GM19372 (cell line): ENCODE results near the gene SCN9A.
"Not testable (repeated sequence)": the region's sequence is repeated elsewhere in the genome, so short reads cannot be mapped to it uniquely, and the experiment has no call there.

Experiments used
- ATAC-seq: cut with Tn5 transposase; IDR thresholded peaks from one replicate; pipeline ENCODE4 v1.9.1; 2021; ENCODE audit warnings: mild to moderate bottlenecking, low read depth, moderate library complexity; ENCODE audit not compliant: unreplicated experiment

The SCN9A gene

DNA sequence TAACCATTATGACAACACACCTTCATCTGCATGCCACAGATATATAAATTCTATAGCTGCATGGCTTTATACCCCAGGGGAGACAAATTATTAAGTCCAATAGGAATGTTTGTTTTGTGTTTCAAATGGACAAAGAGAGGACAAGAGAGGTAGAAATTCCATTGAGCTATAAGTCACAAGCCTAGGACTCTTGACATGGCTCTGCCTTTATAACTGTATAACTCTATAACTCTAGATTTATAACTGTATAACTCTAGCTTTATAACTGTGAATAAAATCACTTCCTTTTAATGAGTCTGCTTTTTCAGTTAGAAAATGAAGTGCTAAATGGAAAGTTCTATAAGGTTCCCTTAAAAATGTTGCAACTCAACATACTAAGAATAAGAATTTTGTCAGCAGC is 106.4 kb downstream of the SCN9A start:
- no peak for ATAC-seq

GRCh38 chr2:166257859-166258258 is 117.9 kb downstream of the SCN9A start:
- no peak for ATAC-seq

DNA sequence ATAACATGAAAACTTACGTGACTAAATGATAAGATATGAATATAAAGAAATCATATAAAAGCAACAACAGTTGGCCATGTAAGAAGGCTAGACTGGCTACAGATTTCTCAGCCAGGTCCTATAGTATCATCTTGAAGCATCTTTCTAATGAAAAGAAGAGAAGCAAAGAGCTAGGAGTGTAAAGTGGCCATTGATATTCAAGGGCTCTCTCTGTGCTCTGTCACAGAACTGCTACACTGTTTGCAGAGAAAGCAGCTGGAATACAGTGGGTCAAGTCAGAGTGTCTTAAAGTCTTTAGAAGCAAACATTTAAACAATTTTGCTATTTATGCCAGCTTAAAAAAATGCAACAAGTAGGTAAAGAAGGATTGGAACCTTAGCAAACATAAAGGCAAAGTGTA is 118.8 kb downstream of the SCN9A start:
- no peak for ATAC-seq

GRCh38 chr2:166249318-166249717 is 126.4 kb downstream of the SCN9A start:
- ATAC-seq, result no peak

DNA sequence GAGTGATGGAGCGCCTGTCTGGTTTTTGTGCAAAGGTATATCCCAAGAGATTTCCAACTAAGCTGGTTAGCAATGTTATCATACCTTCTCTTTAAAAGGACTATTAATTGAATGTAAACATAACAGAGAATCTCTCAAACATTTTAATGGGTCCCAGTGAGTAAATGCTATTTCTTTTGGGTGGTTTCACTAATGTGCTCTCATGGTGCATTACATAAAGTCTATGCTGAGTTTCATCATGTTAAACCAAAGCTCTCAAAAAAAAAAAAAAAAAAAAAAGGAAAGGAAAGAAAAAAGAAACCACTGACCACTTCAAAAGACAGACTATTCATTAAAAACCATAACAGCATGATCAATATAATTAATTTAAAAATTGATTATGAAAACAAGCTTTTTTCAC is 128.8 kb downstream of the SCN9A start:
- no peak for ATAC-seq

DNA sequence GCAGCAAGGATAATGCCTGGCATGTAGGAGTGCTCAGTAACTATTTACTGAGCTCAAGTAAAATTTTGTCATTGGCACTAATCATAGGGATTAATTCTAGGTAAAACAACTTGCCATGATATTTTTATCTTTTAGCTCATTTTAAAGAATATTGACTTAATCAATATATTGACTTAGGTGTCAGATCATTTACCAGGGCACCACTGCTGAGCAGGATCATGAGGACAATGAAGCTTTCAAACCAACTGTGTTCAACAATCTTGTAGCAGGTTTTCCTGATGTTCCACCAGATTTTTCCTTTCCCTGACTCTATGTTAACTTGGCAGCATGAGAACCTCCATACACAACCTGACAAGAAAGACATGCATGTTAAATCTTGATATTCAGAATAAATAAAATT is 133.4 kb downstream of the SCN9A start:
- ATAC-seq, result no peak

GRCh38 chr2:166240387-166241313 is 135.1 kb downstream of the SCN9A start:
- no peak for ATAC-seq

DNA sequence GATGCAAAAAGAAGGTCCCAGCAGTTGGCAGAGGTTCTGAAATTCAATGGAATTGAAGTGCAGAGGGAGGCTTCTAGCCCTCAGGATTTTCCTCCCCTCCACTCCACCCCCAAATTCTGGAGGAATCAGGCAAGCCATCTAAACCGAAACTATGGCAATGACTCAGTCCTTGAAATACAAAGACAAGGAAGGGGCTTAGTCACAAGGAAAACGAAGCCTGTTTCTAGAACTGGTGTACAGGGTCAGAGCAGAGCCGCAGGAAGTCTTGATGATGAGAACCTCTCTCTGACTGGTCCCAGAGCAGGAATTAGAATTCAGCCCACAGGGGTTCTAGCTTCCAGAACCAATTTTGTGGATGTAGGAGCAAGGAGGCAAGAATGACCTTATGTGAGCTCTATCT is 136.2 kb downstream of the SCN9A start:
- ATAC-seq, result no peak

DNA sequence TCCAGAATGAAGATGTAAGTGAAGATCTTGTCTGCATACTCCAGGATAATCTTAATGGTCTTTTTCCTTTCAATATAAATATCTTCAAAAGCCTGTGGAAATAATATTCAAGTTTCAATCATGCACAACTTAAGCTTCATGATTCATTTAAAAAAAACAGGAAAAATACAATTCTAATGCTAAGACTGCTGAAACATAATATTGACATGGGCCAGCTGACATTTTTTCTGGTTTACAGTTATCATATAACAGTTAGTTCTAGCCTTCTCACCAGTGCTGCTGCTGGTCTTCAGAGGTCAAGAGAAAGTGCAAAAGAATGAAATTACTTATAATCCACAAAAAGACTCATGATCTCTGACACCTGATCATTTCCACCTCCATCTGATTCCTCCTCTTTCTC is 137.6 kb downstream of the SCN9A start:
- ATAC-seq, result no peak

GRCh38 chr2:166234112-166234846 is 141.5 kb downstream of the SCN9A start:
- ATAC-seq, result no peak

- ATAC-seq, result no peak
Observed at GRCh38 chr2:166233244-166233643, 142.5 kb downstream of the SCN9A start.

- no peak for ATAC-seq
Observed at GRCh38 chr2:166230724-166231070, 145.0 kb downstream of the SCN9A start.

DNA sequence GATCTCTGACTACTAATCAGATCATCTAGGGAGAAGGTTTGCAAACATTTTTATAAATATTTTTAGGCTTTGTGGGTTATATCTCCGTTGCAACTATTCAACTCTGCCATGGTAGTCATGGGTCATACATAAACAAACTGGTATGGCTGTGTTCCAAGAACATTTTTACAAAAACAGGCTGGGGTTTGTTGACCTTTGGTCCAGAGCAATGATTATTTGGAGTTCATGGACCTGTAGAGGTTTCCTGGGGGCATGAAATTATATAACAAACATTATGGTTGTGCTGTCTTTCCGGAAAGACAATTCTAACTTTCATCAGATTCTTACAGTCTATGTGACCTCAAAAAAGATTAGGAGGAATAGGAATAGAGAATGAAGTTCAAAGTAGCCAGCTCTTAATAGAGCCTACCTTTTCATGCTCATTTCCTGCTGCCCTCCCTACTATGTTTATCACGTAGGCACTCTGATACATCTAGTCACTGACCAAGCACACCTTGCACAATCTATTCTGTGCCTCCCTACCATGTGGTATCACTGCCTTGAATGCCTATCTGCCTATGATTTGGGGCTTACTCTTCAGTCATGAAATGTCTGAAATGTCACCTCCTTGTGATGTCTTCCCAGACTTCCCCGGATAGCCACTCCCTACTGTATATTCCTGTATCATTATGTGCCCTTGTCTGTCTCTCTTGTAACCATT is 145.6 kb downstream of the SCN9A start:
- no peak for ATAC-seq

DNA sequence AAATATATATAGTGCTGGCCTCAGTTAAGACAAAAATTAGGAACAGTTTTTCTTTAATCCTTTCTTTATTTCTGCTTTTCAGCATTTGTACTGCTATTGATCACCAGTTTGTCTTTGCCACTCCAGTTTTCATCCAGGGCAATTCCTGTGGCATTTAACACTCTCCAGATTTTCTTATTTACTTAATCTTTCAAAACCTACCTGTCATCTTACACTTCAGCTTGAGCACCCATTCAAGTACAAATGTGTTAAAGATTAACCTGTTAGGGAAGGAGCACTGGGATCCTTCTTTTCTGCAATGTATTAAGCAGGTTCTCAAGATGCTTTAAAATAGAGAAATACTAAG is 146.1 kb downstream of the SCN9A start:
- no peak for ATAC-seq

DNA sequence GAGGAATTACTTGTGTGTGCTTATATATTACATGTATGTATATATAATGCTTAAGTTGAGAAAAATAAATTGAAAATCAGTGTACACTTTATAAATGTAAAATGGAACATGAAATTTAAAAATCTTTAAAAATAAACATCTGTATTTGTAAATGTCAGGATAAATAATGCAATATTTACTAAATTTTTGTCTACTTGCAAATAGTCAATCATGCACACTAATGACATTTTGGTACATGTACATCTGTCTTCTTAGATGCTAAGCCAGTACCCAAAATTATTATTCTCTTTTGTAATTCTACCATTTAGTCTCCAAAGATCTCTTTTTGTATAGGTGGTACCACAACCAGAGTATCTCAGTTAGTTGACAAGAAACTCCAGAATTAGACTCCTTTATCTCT is 151.5 kb downstream of the SCN9A start:
- no peak for ATAC-seq

DNA sequence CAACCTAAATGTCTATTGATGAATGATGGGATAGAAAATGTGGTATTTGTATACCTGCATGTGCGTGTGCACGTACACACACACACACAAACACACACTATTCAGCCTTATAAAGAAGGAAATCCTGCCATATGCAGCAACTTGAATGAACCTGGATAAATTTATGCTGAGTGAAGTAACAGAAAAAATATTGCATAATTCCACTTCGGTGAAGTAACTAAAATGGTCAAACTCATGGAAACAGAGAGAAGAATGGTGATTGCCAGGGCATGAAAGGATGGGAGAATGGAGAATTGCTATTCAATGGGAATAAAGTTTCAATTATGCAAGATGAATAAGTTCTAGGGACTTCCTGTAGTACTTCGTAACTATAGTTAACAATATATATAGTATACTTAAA is 152.4 kb downstream of the SCN9A start:
- ATAC-seq, result no peak

GRCh38 chr2:166211079-166211478 is 164.7 kb downstream of the SCN9A start:
- no peak for ATAC-seq

GRCh38 chr2:166209944-166210343 is 165.8 kb downstream of the SCN9A start:
- not testable (repeated sequence) for ATAC-seq

DNA sequence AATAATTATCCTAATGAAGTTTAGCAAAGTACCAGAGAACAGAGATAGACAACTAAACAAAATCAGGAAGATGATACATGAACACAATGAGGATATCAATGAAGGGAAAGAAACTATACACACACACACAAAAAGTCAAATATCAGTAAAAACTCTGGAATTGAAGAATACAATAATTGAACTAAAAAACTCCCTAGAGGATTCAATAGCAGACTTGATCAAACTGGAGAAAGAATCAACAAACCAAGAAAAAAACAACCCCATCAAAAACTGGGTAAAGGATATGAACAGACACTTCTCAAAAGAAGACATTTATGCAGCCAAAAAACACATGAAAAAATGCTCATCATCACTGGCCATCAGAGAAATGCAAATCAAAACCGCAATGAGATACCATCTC is 166.4 kb downstream of the SCN9A start:
- ATAC-seq, result not testable (repeated sequence)

DNA sequence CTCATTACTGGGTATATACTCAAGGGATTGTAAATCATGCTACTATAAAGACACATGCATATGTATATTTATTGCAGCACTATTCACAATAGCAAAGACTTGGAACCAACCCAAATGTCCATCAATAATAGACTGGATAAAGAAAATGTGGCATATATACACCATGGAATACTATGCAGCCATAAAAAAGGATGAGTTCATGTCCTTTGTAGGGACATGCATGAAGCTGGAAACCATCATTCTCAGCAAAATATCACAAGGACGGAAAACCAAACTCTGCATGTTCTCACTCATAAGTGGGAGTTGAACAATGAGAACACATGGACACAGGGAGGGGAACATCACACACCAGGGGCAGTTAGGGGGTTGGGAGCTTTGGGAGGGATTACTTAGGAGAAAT is 169.6 kb downstream of the SCN9A start:
- not testable (repeated sequence) for ATAC-seq

GRCh38 chr2:166202778-166203177 is 173.0 kb downstream of the SCN9A start:
- no peak for ATAC-seq
